HG03439 (cell line): ENCODE results near the gene EVC.

Experiments
- ATAC-seq: cut with Tn5 transposase; IDR thresholded peaks from one replicate; pipeline ENCODE4 v1.9.1; 2021; ENCODE audit warnings: mild to moderate bottlenecking, moderate library complexity; ENCODE audit not compliant: unreplicated experiment

Gene EVC

DNA sequence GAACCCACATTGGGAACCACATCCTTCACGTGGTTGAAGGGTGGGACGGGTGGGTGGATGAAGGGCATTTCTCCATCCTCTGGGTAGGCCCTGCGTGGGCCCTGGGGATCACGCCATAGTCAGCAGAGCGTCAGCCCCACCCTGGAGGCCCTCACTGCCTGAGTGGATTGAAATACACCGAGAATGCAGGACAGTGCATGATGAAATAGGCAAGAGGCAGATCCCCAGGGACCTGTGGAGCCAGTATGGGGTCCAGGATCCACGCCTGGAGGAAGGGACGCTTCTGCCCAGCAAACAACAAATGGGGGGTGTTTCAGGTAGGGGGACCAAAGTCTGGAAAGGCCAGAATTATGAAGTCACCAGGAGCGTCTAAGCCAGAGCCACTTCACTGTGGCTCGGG, 19.4 kb downstream of the EVC start:
- no peak for ATAC-seq

DNA sequence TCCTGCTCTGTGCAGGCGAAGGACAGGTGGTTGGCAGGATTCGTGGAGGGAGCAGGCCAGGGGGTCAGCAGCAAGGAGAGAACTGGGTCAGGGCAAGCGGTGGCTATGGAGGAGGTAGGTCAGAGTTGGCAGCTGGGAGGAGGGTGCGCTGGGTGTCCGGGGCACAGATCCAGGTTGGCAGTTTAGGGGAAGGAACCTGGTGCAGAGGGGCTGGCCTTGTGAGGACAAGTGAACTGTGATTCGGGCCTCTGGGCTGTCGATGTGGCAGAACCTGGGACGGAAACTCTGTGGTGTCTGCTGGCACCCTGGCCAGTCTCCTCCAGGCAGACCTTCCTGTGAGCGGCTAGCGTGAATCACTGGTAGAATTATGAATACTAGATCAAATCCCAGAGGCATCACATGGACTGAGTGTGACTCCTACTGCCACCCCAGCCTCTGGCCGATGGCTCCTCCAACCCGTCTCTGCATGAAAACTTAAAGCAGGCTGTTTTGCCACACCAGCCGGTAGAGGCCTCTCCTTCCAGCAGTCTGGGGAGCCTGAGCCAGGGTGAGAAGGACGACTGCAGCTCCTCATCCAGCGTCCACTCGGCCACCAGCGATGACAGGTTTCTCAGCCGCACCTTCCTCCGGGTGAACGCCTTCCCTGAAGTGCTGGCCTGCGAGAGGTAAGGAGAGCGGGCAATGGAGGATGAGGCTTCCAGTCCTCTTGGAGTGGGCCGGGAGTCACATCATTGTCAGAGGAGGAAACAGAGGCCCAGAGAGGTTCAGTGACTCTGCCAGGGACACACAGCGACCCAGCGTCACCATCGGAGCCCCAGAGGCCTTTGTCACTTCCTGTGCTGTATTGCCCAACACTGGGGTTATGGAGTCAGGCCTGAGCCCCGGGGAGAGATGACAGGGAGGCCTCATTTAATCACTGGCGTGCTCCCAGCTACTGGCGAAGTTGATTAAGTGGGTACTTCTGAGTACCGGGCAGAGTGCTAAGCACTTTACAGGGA, 20.3 kb downstream of the EVC start:
- ATAC-seq, result no peak

DNA sequence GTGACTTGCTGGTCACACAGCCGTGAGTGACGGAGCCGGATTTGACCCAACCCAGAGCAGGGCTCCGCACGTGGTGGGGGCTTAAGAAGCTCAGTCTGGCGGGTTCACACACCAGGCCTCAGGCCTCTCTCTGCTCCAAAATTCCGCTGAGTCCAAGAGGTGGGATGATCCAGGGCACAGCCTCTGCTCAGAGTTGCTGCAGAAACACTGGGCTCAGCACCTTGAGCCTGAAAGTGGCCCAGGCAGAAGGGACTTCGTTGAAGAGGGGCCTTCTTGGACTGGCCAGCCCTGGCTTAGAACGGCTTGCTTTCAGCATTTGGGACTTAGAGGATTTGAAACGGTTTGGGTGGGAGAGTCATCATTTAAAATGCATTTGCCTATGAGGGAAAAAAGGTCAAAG, 21.2 kb downstream of the EVC start:
- ATAC-seq, result no peak

DNA sequence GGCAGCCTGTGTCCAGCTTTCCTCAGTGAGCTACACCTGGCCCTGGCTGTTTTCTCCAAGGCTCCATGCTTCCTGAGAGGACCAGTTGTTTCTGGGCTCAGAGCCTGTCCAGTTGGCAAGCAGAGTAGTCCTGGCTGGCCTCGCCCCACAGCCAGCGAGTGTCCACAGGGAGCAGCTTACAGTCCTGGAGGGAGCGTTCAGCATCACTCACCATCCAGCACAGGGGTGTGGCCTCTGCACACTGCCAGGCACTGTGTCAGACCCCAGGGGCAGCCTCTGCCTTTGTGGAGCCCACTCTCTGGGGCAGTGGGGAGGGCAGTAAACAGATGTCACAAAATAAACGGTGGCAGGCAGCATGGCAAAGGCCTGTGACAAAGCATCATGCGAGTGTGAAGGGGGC, 23.9 kb downstream of the EVC start:
- ATAC-seq, result no peak

DNA sequence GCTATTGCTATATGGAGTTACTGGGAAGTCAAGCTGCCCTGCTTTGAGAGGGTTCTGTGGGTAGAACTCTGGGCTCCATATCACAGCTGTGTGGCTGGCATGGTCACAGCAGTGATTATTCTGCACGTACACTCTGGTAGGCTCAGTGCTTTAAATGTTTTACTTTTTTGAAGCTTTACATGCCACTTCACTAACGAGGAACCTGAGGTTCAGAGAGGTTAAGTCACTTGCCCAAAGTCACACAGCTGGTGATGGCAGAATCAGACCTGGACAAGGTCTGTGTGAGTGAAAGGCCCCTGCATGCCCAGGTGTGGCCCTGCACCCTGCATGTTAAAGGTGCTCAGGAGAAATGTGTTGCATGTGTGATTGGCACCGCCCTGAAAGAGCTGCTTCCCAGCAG, 24.5 kb downstream of the EVC start:
- ATAC-seq, result no peak

DNA sequence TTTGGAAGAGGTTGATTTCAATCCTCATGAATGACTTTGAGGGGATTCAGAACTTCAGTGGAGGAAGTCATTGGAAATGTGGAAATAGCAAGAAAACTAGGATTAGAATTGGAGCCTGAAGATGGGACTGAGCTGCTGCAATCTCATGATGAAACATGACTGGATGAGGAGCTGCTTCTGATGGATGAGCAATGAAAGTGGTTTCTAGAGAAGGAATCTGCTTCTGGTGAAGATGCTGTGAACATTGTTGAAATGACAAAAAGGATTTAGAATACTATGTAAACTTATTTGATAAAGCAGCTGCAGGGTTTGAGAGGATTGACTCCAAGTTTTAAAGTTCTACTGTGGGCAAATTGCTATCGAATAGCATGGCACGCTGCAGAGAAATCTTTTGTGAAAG, 27.1 kb downstream of the EVC start:
- ATAC-seq, result no peak

DNA sequence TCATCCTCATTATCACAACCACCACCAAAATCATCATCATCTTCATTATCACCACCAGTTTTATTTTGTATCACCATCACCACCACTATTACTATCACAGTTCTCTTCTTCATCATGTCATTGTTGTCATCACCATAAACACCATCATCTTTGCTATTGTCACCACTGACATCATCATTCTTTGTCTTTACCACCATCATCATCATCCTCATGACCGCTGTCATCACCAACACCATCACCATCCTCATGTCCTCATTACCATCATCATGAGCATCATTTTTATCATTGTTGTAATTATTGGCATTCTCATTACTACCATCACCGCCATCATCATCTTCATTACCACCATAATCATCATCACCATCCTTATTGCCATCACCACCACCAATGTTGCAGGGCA, 31.4 kb downstream of the EVC start:
- no peak for ATAC-seq

DNA sequence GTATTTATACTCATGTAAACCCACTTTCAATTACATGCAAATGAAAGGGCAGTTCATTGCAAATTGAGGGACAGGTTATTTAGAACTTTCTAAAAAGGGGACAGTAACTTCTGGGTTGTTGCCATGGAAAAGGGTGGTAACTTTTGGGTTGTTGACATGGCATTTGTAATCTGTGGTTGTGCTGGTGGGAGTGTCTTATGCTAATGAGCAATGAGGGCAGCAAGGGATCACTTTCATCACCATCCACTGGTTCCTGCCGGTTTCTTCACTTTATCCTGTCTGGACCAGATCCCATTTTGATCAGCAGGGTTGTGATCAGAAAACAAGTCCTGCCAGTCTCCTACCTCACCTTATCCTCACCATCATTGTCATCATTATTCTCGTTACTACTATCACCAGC, 32.0 kb downstream of the EVC start:
- ATAC-seq, result no peak

DNA sequence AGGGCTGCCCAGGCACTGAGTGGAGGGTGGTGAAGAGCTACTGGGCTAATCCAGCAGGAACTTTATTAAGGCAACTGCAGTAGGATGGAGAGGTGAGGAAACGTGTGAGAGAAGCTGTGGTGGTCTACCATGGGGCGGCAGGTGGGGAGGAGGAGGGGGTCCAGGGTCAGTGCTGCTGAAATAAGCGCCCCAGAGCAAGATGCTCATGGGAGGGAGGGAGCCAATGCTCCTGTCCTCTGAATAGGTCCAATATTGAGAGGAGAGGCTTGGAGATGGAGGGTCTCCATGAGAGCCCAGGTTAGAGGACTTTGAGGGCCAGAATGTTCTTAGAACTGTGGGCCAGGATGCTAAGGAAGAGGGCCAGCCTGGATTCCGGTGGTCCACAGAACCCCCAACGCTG, 35.2 kb downstream of the EVC start:
- ATAC-seq, result no peak

DNA sequence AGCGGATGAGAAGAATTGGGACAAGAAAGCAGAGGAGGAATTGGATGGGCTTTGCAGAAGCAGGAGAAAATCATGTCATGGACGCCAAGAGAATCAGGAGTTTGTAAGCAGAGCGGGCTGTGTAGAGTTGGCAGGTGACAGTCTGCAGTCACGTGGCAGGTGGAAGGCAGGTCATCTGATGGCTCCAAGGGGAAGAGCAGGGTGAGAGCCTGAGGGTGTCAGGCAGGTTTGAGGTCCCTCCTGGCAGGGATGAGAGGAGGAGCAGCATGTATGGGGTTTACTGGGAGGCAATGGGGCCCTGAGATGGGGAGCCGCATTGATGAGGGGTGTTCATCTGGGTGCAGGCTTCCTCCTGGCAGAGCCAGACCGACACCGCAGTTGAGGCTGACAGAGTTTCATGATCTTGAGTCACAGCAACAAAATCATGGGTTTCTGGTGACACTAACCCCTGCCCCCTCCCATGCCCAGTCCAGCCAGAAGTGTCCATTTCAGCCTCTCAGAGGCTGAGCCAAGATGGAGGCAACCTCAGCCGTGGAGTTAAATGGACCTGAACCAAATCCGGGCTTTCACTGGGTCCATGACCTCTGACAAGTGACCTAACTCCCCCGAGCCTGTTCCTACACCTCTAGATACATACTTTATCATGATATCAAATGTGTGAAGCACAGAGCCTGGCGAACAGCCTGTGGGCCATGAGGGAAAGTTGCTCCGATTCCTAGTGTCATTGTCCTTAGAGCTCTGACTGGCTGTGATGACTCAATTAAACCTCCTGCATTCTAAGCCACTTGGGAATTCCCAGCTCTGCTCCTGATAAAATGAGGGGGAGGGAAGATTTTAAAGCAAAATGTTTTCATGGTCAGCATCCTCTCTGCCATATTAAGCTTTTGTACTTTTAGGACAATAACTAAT, 36.1 kb downstream of the EVC start:
- no peak for ATAC-seq

DNA sequence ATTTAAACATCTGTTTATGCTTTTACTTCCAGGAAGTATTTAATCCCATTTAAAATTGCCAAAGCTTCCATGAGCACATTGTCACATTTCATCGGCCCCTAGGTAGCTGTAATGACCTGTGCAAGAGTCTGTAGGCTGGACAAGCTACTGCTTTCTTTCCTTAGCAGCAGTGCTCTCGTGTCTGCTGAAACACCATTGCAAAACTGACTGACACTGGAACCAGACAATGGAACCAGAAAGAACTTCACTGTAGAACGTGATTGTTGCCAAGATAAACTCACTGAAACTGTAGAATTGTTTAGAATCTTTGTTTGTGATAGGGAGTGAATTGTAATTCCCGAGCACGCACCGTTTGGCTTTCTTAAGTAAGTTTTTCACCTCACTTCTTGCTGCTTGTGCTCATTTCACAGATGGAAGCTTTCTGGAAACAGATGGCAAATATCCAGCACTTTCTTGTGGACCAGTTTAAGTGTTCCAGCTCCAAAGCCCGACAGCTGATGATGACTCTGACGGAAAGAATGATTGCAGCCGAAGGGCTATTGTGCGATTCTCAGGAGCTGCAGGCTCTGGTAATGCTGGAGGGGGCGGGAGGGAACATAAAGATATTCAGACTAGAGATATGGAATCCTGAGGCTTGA, 36.9 kb downstream of the EVC start:
- ATAC-seq, result no peak

DNA sequence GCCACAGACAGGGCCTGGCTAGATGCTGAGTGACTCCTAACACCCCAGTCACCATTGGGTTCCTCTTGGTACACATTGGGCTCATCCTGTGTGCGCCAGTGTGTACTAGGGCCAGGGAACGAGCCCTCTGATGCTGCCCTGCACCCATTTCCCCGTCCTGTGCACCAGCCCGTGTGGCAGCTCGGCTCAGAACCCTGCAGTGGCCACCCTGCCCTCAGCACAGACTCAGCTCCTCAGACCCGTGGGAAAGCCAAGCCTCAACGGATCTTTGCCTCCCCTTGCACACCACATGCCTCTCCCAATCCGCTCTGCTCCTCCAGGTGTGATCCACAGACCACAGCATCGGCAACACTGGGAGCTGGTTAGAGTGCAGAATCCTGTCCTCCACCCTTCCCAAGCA, 38.6 kb downstream of the EVC start:
- no peak for ATAC-seq

DNA sequence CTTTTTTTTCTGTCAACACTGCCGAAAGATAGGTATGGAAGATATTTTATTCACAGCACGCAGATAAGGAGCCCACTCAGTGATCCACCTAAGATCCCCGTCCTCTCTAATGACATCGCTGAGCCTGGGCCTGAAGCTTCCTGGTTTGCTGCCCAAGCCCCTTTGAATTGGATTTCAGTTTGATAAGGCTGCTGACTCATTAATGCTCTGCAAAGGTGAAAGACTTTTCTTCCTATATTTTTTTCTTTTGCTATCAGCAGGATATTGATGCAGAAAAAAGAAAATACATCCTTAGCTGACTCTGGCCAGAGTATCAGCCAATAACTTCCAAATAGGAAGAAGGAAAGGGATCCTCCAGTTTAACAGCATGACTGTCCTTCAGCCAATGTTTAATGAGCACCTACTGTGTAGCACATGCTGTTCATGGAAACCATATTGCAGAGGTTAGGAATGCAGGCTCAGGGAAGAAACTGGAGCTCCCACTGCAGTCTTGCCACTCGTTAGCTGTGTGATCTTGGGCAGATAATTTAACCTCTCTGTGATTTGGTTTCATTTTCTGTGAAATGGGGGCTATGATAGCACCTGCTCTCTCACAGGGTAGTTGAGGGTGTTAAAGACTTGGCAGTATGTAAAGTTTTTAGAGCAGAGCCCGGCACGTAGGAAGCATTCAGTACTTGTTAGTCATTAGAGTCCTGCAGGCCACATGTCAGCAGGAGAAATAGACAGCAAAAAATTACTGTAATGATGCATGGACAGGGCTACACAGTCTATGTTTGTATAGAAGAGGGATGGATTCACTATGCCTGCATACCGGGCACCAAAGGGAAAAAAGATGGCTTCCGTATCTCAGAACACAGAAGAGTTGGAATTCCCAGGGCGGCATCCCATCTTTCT, 39.3 kb downstream of the EVC start:
- no peak for ATAC-seq

DNA sequence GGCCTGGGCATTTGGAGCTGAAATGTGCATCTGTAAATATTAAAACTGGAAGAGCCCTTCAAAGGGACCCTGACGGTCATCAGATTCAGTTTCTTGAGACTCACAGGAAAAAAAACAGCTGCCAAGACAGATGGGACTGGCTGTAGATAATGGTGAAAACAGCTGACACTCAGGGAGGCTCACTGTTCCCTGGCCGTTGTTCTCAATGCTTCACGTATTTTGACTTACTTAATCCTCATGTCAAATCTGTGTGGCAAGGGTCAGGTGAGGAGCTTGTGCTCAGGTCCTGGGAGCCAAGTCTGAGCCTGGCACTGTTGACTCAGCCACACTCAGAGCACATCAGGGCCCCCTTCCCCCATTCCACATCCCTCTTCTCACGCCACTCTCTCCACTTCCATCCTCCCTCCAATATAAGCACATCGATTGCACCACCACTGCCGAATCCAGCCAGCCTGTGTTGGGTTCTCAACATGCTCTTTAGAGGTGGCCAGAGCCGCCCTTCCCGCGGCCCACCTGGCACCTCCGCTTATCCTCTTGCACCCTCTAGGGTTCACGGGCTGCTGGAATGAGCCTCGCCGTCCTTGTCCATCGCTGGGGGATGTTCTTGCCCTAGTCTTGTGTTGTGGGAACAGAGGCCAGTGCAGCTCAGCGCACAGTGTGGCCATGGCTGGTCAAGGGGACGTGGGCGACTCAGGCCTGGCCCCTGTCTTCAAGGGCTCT, 40.1 kb downstream of the EVC start:
- no peak for ATAC-seq

DNA sequence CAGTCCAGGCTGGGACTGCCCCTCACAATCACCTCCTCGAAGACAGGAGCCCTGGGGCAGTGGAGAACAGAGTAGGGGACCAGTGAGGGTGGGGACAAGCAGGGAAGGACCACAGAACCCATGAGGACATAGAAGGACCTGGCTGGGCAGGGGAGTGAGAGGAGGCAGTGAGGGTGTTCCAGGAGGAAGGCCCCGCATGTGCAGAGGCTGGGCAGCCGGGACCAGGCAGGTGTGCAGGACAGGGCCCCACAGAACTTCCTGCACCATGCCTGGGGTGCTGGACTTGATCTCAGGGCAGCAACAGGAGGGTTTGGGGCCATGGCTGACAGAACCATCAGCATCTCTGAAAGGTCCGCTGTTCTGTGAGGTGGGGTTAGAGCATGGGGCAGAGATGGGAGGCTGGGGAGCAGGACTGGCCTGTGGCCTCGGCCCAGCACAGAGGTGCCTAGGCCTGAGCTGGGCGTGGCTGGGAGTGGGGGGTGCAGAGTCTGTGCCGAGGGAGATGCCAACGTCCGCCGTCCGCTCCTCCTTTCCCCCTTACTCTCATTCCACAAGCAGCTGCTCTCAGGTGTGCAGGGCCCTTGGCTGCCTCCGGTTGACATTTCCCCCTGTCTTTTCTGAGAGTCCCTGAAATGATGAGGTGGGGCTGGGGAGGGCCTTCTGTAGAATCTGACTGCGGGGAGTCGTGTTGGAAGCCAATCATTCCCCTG, 40.8 kb downstream of the EVC start:
- ATAC-seq, result no peak

DNA sequence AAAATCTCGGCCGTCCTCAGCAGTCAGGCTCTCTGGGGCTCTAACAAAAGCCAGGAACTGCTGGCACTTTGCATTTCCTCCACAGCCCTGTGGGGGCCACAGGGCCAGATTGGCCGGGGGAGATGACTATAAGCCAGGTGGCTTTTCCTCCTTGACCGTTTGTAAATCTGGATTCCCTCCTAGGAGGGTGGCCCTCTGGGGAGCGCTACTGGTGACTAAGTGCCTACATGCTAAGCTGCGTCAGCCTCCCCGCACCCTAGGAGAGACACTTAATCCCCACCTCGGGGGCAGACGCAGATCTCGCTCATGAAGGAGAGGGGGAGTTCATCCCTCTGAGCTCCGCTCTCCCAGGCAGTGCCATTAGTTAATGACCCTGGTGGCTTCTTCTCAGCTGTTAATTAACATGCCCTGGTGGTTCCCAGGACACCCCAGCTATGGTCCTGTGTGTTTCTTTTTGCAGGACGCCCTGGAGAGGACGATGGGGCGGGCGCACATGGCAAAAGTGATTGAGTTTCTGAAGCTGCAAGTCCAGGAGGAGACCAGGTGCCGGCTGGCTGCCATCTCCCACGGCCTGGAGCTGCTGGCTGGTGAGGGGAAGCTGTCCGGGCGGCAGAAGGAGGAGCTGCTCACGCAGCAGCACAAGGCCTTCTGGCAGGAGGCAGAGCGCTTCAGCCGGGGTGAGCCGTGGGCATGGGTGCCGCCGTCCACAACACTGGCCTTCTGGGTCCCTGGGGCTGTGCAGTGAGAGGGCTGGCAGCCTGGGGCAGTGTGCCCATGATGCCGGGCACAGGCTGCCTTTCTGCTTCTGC, 41.6 kb downstream of the EVC start:
- no peak for ATAC-seq

DNA sequence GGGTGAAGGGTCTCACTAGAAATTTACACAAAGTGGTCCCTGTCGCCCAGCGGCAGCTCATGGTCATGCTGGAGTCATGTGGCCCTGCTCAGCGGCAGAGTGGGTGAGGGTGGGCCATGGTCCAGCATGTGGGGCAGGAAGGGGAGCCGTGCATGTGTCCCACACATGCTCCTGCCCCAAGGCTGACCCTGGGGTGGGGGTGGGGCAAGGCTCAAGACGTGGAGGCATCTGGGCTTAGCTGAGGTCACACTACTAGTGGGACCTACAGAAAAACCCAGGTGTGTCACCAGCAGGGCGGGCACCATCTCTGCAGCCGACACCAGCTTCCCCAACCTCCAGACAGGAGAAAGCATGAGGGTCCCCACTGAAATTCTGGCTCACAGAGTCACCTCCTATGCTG, 42.4 kb downstream of the EVC start:
- ATAC-seq, result no peak
